WTC11 (cell line): ENCODE results near the gene DLGAP4. TPM values are rescaled to one million over a fixed set of nuclear protein-coding genes. Genes with fewer than 3 reads are reported as not detected.

Experiments used
- ARID4B ChIP-seq: sonication (generic); formaldehyde crosslinking; IDR thresholded peaks from 2 replicates; pipeline ENCODE4 v1.8.0; 2023; ENCODE audit warnings: missing genetic modification reagents, mild to moderate bottlenecking, borderline replicate concordance
- ATF1 ChIP-seq: sonication (generic); formaldehyde crosslinking; IDR thresholded peaks from 2 replicates; pipeline ENCODE4 v1.8.1; 2023; ENCODE audit warnings: mild to moderate bottlenecking, moderate library complexity, missing genetic modification reagents
- ATF3 ChIP-seq: sonication (generic); formaldehyde crosslinking; conservative IDR thresholded peaks from 2 replicates; pipeline ENCODE4 v1.8.1; 2022; ENCODE audit warnings: mild to moderate bottlenecking, missing genetic modification reagents
- ATF6 ChIP-seq: sonication (generic); formaldehyde crosslinking; IDR thresholded peaks from 2 replicates; pipeline ENCODE4 v1.8.1; 2023; ENCODE audit warnings: mild to moderate bottlenecking, missing genetic modification reagents
- CREB1 ChIP-seq: sonication (generic); formaldehyde crosslinking; IDR thresholded peaks from 2 replicates; pipeline ENCODE4 v1.8.0; 2023; ENCODE audit warnings: mild to moderate bottlenecking, missing genetic modification reagents
- E2F1 ChIP-seq: sonication (generic); formaldehyde crosslinking; IDR thresholded peaks from 2 replicates; pipeline ENCODE4 v1.8.0; 2022; ENCODE audit warnings: mild to moderate bottlenecking, missing genetic modification reagents
- FOXJ3 ChIP-seq: sonication (generic); formaldehyde crosslinking; IDR thresholded peaks from 2 replicates; pipeline ENCODE4 v1.9.0; 2021; ENCODE audit warnings: missing genetic modification reagents, mild to moderate bottlenecking, borderline replicate concordance
- JUN ChIP-seq: sonication (generic); formaldehyde crosslinking; IDR thresholded peaks from 2 replicates; pipeline ENCODE4 v1.8.0; 2023; ENCODE audit warnings: mild to moderate bottlenecking, missing genetic modification reagents
- MAX ChIP-seq: sonication (generic); formaldehyde crosslinking; IDR thresholded peaks from 2 replicates; pipeline ENCODE4 v1.8.0; 2022; ENCODE audit warnings: mild to moderate bottlenecking, missing genetic modification reagents
- MLX ChIP-seq: sonication (generic); formaldehyde crosslinking; IDR thresholded peaks from 2 replicates; pipeline ENCODE4 v1.8.1; 2023; ENCODE audit warnings: mild to moderate bottlenecking, missing genetic modification reagents, moderate library complexity
- MYBL2 ChIP-seq: sonication (generic); formaldehyde crosslinking; IDR thresholded peaks from 2 replicates; pipeline ENCODE4 v1.8.1; 2023; ENCODE audit warnings: mild to moderate bottlenecking, moderate library complexity, missing genetic modification reagents
- NR1H2 ChIP-seq: sonication (generic); formaldehyde crosslinking; IDR thresholded peaks from 2 replicates; pipeline ENCODE4 v1.9.0; 2021; ENCODE audit warnings: mild to moderate bottlenecking, moderate library complexity, missing genetic modification reagents
- NR2C2 ChIP-seq: sonication (generic); formaldehyde crosslinking; IDR thresholded peaks from 2 replicates; pipeline ENCODE4 v1.8.0; 2022; ENCODE audit warnings: mild to moderate bottlenecking, missing genetic modification reagents
- SP1 ChIP-seq: sonication (generic); formaldehyde crosslinking; conservative IDR thresholded peaks from 2 replicates; pipeline ENCODE4 v1.8.1; 2022; ENCODE audit warnings: missing genetic modification reagents
- TEAD4 ChIP-seq: sonication (generic); formaldehyde crosslinking; IDR thresholded peaks from 2 replicates; pipeline ENCODE4 v1.8.0; 2022; ENCODE audit warnings: mild to moderate bottlenecking, missing genetic modification reagents
- USF1 ChIP-seq: sonication (generic); formaldehyde crosslinking; IDR thresholded peaks from 2 replicates; pipeline ENCODE4 v1.8.0; 2022; ENCODE audit warnings: mild to moderate bottlenecking, missing genetic modification reagents
- ZBTB21 ChIP-seq: sonication (generic); formaldehyde crosslinking; IDR thresholded peaks from 2 replicates; pipeline ENCODE4 v1.8.1; 2023; ENCODE audit warnings: mild to moderate bottlenecking, missing genetic modification reagents, borderline replicate concordance
- ZBTB43 ChIP-seq: sonication (generic); formaldehyde crosslinking; IDR thresholded peaks from 2 replicates; pipeline ENCODE4 v1.8.1; 2023; ENCODE audit warnings: mild to moderate bottlenecking, missing genetic modification reagents
- ZNF263 ChIP-seq: sonication (generic); formaldehyde crosslinking; IDR thresholded peaks from 2 replicates; pipeline ENCODE4 v1.8.1; 2022; ENCODE audit warnings: low read depth, mild to moderate bottlenecking, moderate library complexity, missing genetic modification reagents
- ZNF532 ChIP-seq: fragments of 250-450 bp; sonication (Bioruptor Pico); IDR thresholded peaks from 2 replicates; pipeline ENCODE4 v1.9.0; 2021; ENCODE audit warnings: mild to moderate bottlenecking, borderline replicate concordance
- ZNF671 ChIP-seq: fragments of 250-450 bp; sonication (Bioruptor Pico); IDR thresholded peaks from 2 replicates; pipeline ENCODE4 v1.8.0; 2021; ENCODE audit warnings: mild to moderate bottlenecking
- total RNA-seq: library from RNA; stranded (reverse); gene quantifications from 3 replicates; pipeline ENCODE4 v1.2.3, GENCODE V29; 2021

DLGAP4 gene
- total RNA-seq, 1 experiment from 2014 or later = 52.6 TPM

- TF ChIP-seq ZBTB43 (CRISPR knock-in tag) (peak; percentile 55; the same call in 1 of the 2 replicates), ATF6 (CRISPR knock-in tag) (no peak), TEAD4 (no peak), ARID4B (CRISPR knock-in tag) (peak; percentile 90), ATF1 (CRISPR knock-in tag) (peak; percentile 84; the same call in 1 of the 2 replicates), USF1 (CRISPR knock-in tag) (peak; percentile 39; the same call in 1 of the 2 replicates), MAX (CRISPR knock-in tag) (peak; percentile 99), CREB1 (CRISPR knock-in tag) (peak; percentile 36; the same call in 1 of the 2 replicates), ZNF263 (CRISPR knock-in tag) (peak; percentile 75), JUN (CRISPR knock-in tag) (peak; percentile 58; the same call in 1 of the 2 replicates), FOXJ3 (CRISPR knock-in tag) (no peak), ZBTB21 (CRISPR knock-in tag) (no peak), NR2C2 (CRISPR knock-in tag) (0 out of 2 replicates have a peak, but pooled peaks have one; percentile 47), MYBL2 (CRISPR knock-in tag) (peak; percentile 86), NR1H2 (CRISPR knock-in tag) (no peak), ZNF532 (CRISPR knock-in tag) (no peak), SP1 (CRISPR knock-in tag) (peak; percentile 83), ZNF671 (no peak), ATF3 (CRISPR knock-in tag) (0 out of 2 replicates have a peak, but pooled peaks have one; percentile 37), MLX (CRISPR knock-in tag) (0 out of 2 replicates have a peak, but pooled peaks have one; percentile 7), E2F1 (0 out of 2 replicates have a peak, but pooled peaks have one; percentile 48)
Observed at GRCh38 chr20:36460648-36461599, 154.8 kb downstream of the DLGAP4 start (continued).
